NCI-H446 (cell line): ENCODE data around the gene ACER2.
"Not testable (repeated sequence)": the region's sequence is repeated elsewhere in the genome, so short reads cannot be mapped to it uniquely, and the experiment has no call there.

Experiments
- DNase-seq, 2 experiments: peaks; one replicate each; lab custom pipeline; 2025; lab: John Stamatoyannopoulos, UW

ACER2 gene

DNA sequence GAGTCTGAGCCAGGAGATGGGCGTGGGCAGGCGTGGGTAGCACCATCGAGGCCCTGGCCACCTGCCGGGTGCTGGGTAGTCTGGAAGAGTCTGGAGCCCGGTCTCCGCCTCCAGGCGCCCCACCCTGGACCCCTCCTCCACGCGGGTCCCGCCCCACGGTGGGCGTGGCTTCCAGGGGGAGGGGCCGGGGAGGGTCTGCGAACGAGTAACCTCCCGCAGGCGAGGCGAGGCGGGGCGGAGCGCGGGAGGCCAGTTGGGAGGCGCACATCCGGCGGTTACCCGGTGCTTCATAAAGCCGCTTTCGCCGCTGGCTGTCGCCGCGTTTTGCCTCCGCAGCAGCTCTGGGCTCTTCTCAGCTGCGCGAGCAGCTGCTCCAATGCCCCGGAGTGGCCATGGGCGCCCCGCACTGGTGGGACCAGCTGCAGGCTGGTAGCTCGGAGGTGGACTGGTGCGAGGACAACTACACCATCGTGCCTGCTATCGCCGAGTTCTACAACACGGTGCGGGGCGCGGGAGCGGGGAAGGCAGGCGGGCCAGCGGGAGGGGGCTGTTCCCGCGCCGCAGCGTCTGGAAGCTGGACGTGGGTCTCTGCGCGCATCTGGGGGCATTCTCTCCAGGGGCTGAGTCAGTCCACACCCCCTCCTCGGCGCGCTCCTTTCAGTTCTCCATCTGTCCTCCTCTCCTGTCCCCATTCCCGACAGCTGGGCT is at the start of gene ACER2:
ACER2 (plus strand) TSS at position 317 of the 708 bp plus-strand sequence; CDS start at position 393, 76 bp downstream.
- DNase-seq = peak; percentile 87 to 98

DNA sequence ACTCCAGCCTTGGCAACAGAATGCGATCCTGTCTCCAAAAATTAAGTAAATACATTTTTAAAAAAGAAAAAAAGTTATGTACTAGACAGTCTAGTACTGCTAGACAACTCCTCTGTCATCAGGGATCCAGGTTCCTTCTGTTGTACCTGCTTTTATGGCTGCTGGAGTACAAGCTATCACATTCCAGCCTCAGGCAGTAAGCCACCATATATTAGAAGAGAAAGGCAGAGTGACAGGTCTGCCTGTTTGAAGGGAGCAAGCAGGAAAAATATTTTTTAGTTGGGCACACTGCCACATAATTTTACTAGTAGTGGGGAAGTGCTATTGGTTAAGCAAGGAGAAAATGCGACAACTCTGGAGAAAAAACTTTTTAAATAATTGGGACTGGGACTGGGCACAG is 39.7 kb upstream of the ACER2 start:
- no peak for DNase-seq

GRCh38 chr9:19371942-19372341 is 36.9 kb upstream of the ACER2 start:
- DNase-seq = no peak

DNA sequence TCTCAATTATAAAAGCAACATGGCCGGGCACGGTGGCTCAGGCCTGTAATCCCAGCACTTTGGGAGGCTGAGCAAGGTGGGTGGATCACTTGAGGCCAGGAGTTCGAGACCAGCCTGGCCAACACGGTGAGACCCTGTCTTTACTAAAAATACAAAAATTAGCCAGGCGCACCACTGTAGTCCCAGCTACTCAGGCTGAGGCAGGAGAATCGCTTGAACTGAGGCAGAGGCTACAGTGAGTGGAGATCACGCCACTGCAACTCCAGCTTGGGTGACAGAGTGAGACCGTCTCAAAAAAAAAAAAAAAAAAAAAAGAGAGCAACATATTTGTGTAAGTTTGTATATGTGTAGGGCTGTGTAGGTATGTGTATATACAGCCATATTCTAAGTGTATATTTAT is 36.2 kb upstream of the ACER2 start:
- DNase-seq = no peak

DNA sequence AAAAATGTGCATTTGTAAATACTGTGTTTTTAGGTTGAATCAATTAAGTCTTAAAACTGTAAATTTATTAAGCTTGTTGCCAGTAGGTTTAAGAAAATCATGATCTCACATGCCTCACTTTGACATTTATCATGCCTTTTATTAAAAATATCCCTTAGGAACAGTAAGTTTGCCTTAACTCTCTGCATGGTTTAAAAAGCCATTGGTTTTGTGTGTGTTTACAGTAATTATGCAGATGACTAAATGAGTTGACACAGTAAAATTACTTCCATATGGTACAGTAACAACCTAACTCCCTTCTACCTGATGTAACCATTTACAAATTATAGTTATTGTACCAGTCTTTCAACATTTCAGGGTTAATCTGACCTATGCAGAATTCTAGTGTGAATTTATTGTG is 35.3 kb upstream of the ACER2 start:
- no peak for DNase-seq

- DNase-seq = no peak
Measured at GRCh38 chr9:19375538-19375937, 33.3 kb upstream of the ACER2 start.

DNA sequence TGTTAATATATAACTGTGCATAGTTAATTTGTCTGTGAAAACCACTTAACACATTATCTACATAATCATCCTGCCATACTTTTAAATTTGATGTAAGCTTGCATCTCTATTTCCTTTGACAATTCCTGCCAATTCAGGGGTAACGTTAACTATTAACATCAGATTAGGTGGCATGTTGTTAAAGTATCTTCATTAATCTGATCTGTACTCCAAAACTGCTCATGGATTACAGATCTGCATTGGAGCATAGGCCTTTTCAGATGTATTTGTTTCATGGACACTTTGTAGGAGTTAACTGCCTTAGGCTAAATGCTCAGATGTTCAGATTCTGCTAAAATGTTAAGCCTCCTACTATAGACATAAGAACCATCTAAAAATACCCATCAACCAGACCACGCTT is 31.9 kb upstream of the ACER2 start:
- no peak for DNase-seq

DNA sequence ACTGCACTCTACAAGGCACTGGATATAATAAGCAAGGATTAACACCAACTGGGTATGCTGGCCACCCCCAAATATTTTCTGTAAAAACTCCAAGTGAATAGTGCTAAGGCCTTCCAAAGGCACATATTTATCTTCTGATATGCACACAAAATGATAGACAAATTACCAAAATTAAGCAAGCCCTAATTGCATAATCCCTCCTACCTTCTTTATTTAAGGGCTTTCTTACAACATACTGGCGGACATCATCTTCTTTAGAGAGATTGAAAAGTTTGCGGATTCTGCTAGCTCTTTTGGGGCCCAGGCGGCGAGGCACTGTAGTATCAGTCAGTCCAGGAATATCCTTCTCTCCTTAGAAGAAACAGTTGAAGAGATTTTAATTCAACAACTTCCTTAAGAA is 30.6 kb upstream of the ACER2 start:
- DNase-seq = no peak

- DNase-seq = no peak
Measured at GRCh38 chr9:19378647-19379046, 30.2 kb upstream of the ACER2 start.

GRCh38 chr9:19379283-19379682 is 29.5 kb upstream of the ACER2 start:
- no peak for DNase-seq

- peak in 1 of 2 experiments; percentile 56 for DNase-seq
Measured at GRCh38 chr9:19379697-19380046, 29.1 kb upstream of the ACER2 start.

- no peak for DNase-seq
Measured at GRCh38 chr9:19380826-19381075, 28.1 kb upstream of the ACER2 start.

DNA sequence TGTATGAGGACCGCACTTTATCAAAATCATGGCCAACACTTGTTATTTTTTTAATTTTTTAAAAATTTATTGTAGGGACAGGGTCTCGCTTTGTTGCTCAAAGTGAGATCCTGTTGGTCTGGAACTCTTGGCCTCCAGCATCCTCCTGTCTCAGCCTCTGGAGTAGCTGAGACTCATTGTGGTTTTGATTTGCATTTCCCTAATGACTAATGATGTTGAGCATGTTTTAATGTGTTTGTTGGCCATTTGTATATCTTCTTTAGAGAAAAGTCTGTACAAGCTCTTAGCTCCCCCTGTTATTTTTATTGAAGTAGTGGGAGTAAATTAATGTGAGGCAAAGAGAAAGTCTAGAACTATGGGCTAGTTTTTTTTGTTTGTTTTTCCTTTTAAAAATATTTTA is 27.2 kb upstream of the ACER2 start:
- no peak for DNase-seq

DNA sequence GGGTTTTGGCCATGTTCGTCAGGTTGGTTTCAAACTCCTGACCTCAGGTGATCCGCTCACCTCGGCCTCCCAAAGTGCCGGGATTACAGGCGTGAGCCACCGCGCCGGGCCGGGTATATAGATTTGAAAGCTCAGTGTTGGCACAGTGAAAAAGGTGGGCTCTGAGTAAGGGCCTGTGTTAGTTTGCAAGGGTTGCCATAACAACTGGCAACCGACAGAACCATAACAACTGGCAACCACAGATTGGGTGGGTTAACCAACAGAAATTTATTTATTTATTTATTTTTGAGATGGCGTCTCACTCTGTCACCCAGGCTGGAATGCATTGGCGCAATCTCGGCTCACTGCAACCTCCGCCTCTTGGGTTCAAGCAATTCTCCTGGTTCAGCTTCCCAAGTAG is 23.6 kb upstream of the ACER2 start:
- DNase-seq = not testable (repeated sequence)

DNA sequence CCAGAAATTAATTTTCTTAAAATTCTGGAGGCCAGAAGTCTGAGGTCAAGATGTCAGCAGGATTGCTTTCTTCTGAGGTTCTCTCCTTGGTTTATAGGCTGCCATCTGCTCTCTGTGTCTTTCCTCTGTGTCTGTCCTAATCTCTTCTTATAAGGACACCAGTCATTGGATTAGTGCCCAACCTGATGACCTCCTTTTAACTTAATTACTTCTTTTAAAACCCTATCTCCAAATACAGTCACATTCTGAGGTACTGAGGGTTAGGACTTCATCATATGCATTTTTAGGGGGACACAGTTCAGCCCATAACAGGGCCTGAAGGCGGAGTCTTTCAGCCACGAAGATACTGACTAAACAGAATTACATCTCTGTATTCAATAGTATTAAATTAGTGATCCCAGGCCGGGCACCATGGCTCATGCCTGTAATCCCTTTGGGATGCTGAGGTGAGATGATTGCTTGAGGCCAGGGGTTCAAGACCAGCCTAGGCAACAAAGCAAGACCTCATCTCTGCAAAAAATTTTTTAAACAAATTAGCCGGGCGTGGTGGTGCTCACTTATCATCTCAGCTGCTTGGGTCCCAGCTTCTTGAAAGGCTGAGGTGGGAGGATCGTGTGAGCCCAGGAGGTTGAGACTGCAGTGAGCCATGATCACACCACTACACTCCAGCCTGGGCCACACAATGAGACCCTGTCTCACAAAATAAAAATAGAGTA is 22.9 kb upstream of the ACER2 start:
- no peak for DNase-seq

DNA sequence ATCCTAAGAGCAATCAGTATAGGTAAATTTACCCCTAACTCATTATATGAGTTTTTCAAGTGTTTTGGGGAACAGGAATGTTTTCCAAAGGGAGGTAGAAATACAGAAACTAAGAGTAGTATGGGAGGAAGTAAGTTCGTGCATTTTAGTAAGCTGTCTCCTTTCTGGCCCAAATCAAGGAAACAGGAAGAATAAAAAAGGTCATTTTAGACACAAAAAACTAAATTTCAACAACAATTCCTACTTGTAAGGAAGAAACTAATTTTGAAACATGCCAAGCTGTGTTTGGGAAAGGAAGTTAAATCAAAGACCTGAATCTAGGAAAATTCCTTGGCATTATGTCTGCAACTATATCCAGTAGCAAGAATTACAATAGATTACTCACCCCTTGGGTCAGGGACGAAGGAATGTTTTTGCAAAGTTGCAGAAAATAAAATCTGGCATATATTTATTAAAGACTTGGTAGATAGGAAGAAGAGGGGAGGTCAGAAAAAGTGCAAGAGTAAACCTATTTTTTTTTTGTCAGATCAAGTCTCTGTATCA is 22.2 kb upstream of the ACER2 start:
- DNase-seq = no peak

GRCh38 chr9:19387317-19387716 is 21.5 kb upstream of the ACER2 start:
- DNase-seq = no peak

DNA sequence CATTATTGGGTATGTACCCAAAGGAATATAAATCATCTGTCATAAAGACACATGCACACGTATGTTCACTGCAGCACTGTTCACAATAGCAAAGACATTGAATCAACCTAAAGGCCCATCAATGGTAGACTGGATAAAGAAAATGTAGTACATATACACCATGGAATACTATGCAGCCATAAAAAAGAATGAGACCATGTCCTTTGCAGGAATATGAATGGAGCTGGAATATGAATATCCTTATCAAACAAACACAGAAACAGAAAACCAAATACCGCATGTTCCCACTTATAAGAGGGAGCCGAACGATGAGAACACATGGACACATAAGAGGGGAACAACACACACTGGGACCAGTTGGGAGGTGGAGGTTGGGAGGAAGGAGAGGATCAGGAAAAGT is 19.3 kb upstream of the ACER2 start:
- not testable (repeated sequence) for DNase-seq

GRCh38 chr9:19397845-19398244 is 11.0 kb upstream of the ACER2 start:
- DNase-seq = no peak

DNA sequence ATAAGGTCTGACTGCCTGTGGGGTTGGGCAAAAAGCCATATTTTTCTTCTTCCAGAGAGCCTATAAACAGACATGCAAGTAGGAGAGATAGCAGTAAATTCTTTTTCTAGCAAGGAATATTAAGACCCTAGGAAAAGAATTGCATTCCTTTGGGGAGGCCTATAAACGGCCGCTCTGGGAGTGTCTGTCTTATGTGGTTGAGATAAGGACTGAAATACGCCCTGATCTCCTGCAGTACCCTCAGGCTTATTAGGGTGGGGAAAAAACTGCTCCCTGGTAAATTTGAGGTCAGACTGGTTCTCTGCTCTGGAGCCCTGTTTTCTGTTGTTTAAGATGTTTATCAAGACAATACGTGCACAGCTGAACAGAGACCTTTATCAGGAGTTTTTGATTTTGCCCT is 5.6 kb upstream of the ACER2 start:
- DNase-seq = not testable (repeated sequence)

DNA sequence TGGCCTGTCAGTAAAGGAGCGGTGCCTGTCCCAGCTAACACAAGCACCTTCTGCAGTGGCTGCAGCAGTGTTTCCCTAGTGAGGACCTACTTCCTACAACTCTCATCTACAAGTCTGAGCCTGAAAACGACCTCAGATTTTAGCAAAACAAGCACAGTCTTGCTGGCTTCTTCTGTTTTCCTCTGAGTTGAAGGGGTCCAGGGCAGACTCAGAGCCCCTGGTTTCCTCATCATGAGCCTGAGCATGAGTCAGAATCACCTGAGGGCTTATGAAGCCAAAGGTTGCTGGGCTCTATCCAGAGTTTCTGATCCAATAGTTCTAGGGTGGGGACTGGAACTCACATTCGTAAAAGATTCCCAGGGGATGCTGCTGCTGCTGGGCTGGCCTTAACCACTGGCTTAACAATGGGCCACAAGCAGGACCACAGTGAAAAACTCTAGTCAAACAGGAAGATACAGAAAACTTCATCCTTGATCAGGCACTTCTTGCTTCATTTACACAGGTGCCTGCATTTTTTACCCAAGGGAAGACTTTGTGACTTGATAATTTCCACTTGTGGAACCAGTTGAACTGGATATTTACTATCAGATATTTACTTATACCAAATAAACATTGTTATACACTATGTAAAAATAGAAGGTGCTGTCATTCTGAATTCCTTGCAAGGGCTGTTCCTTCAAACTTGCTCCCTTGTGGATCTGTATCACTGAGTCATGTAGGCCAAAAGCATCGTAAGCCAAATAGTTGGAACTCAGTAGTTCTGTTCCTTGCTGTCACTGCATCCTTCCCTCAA is 4.3 kb upstream of the ACER2 start:
- DNase-seq = no peak

DNA sequence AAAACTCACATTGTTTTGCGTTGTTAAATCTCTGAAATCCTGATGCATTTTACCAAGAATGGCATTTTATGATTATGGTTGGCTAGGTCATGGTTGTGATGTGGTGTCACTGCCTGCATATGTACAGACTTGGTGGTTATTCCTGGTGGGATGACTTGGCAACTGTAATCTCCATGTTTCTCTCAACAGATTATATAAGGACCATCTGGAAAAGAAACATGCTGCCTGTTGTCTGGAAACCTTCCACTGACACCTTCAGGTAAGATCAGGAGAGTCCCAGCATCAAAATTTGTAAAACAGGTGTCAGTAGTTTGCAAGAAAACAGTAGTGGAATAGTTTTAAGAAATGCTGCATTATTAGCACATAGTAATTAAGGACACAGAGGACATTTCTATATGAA is 3.0 kb upstream of the ACER2 start:
- no peak for DNase-seq

- no peak for DNase-seq
Measured at GRCh38 chr9:19408316-19408692, 505 bp upstream of the ACER2 start.
